Measurements from ENCODE around the gene PDP2.
A peak's percentile ranks its signal among the peaks of the same experiment; 100 is the strongest.
"Not testable (repeated sequence)": the region's sequence is repeated elsewhere in the genome, so short reads cannot be mapped to it uniquely, and the experiment has no call there.

Gene PDP2

DNA sequence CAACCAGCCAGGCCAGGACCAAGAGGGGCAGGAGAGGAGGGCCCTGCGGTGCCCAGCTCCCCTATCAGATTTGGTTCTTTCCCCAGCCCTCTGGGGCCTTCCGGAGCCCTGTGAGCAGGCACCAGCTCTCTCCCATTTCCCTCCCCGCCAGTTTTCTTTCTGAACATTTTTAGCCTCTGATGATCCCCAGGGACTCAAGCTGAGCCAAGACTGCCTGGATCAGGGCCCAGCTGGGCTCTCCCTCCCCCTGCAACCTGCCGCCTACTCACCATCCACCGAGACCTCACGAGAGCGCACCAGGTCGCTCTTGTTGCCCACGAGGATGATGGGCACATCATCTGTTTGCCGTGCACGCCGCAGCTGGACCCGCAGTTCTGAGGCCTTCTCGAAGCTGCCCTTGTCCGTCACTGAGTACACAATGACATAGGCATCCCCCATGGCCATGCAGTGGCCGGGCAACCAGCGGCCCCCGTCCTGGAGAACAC is 43.0 kb downstream of the PDP2 start:
- no peak for DNase-seq

GRCh38 chr16:66923866-66924265 is 43.6 kb downstream of the PDP2 start:
- no peak for DNase-seq

DNA sequence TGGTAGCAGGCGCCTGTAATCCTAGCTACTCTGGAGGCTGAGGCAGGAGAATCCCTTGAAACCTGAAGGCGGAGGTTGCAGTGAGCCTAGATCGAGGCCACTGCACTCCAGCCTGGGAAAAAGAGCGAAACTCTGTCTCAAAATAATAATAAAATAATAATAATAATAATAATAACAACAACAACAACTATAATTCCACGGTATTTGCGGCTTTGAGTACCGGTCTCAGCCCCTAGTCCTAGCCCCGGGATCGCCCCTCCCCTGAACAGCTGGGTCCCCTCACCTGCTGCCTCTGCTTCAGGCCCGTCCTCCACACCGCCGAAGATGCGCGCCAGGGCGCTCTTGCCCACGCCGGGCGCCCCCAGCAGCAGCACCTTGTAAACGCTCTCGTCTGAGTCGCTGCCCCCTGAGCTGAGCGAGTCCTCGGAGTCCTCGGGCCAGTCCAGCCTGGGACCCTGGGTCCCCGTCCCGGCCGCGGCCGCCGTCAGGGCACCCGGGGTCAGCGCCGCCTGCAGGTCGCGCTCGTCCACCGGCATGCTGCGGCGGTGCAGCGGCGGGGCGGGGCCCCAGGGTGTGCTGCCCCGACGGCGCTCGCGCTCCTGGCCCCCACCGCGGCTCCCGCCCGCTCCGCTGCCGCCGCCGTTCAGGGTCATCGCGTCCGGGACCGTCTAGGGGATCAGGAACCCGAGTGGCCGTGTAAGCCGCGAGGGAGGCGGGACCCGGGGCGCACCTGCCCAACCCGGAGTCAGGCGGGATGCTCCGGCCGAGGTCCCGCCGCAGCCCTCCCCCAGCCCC is 44.4 kb downstream of the PDP2 start:
- DNase-seq: no peak

DNA sequence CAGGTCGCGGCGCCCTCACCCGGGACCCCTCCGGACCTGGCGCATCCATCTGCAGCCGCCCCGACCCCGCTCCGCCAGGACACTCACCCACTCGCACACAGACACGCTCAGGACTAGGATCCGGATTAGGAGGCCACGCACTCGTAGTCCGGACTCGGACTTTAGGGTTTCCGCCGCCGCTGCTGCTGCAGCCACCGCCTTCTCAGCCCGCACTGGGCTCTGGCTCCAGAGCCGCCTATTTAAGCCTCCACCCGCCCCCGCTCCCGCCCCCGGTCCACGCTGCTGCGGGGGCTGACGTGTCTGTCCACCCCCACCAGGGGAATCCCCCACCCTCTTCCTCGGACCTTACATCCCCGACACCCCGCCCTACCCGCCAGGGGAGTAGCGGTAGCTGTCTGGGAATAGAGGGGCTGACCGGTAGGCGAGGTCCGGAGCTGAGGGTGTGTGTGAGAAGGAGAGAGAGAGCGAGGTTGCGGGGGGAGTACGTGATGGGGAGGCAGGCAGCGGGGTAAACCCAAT is 45.1 kb downstream of the PDP2 start, which contains the start of gene RRAD:
Gene RRAD (minus strand): TSS at position 214 of the 519 bp plus-strand sequence. CDS start 356 bp downstream, outside the sequence.
- DNase-seq: no peak

DNA sequence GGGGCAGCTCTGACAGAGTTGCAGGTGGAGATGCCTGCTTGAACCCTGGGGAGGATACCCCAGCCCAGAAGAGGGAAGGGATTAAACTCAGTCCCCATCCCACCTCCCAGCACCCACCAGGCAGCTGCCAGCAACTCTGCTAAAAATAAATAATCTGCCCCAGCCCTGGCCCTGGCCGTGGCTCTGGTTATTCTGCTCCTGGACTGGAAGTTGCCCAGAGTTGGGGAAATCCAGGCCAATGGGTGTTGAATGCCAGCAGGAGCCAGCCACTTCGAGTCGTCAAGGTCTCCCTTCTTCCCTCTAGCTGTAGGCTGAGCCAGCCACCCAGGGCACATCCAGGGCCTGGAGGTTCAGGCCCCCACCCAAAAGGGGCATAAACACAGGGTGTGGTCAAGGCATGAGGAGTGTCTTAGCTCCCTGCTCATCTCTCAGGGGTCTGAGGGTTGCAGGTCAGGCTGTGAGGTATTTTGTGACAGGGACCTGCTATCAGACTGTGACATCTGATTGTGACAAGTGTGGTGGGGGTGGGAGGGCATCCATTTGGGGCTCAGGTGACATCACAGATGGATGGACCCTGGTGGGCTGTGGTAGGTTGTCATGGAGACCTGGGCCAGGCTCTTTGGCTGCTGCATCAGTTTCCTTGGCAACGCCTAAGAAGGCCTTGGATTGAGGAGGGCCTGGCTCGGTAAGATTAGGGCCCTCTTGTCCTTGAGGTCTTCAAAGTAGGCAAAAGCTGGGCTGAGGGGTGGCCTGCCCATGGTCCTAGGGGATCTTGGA is 46.0 kb downstream of the PDP2 start:
- DNase-seq: no peak

DNA sequence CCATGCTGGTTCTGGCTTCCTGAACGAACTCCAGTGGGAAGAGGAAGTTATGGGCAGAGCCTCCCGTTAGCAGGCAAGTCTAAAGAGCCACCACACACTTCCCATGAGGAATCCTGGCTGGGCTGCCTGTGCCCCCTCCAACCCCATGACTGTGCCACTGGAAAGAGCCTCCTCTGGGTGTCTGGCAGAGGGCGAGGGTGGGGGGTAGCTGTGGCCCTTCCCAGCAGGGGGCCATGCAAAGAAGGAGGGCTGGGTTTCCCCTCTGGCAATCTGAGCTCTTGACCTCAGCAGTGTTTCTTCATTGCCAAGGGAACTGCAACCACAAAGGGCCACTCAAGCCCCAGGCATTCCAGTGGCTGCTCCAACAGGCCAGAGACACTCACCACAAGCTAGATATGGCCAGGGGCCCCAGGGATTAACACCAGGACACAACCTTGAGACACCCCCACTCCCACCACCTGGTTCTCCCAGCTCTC is 46.7 kb downstream of the PDP2 start:
- DNase-seq: no peak

DNA sequence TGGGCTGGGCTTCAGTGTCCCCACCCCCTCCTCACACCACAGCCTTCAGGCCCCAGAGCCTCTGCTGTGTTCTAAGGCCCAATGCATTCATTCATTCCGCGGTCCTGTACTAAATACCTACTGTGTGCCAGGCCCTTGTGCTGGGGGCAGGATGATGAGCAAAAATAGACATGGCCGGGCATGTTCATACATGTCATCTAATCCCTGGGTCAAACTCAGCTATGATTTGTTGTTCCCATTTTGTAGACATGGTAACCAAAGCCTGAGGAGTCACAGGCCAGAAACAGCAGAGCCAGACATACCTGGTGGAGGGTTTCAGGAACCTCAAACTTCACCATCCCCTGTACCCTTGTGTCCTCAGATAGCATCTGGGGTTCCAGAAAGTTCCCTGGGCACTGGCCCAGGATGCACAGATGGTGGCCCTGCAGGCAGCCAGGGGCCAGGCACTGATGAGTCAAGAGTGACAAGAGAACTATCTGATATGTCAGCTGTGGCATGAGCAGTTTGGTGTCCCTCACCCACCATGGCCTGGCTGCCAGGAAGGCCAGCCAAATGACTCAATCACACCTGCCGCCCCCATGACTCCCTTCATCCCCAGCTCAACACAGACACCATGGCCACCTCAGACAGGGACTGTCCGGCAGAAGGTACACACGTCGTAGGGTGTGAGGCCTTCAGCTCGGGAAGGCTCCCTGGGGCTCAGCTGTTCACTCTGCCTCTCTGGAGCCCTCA is 47.8 kb downstream of the PDP2 start:
- no peak for DNase-seq

GRCh38 chr16:66928702-66929388 is 48.5 kb downstream of the PDP2 start:
- DNase-seq: no peak

DNA sequence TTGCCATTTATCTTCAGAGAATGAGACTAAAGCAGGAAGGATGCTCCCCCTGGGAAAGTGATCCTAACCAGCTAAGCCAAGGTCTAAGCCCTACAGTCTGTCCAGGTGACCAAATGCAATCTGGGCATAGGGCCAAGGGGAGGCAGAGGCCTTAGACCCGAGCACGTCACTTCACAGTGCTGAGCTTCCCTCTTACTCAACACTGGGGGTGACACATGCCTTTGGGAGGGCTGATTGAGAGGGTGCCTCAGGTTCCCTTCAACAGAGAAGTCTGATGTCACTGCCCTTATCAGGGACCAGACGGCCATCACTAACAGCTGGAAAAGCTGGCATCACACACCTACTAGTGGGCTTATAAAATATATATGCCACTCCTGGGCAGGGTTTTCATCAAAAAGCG is 49.9 kb downstream of the PDP2 start:
- no peak for DNase-seq

GRCh38 chr16:66931665-66932064 is 51.4 kb downstream of the PDP2 start:
- no peak for DNase-seq

GRCh38 chr16:66932076-66932475 is 51.8 kb downstream of the PDP2 start:
- DNase-seq: no peak

GRCh38 chr16:66933776-66934137 is 53.4 kb downstream of the PDP2 start:
- no peak for DNase-seq

DNA sequence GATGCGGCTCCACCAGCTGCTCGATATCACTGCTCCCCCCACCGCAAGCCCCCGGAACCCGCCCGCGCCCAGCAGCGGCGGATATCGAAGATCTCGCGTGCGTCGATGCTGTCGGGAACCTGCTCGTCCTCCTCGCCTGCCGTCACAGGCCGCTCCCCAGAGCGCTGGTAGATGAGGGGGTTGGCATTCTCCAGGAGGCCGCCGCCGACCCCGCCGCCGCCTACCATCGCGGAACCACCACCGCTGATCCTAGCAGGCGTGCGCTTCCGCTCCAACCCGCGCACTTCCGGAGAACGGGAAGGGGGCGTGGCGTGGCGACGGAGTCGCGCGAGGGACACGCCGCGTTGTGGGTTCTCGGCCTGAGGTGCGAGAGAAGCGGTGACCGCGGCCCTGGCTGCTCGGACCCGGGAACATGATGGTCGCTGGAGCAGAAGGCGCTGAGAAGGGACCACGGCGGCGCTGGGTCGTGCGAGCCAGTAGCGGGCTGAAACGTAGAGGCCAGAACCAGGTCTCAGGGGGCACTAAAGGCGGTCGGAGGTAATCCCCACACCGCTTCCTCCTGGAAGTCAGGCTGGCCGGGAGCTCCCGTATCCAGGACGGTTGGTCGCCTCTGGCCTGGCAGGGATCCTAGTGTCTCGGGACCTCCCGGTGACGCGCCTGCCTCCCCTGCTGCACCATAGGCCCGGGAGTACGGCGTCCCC is 54.0 kb downstream of the PDP2 start, which contains the start of gene CIAO2B:
Gene CIAO2B (minus strand): TSS at position 265 of the 701 bp plus-strand sequence. CDS start 38 bp downstream, at position 227.
- DNase-seq: peak; percentile 18

DNA sequence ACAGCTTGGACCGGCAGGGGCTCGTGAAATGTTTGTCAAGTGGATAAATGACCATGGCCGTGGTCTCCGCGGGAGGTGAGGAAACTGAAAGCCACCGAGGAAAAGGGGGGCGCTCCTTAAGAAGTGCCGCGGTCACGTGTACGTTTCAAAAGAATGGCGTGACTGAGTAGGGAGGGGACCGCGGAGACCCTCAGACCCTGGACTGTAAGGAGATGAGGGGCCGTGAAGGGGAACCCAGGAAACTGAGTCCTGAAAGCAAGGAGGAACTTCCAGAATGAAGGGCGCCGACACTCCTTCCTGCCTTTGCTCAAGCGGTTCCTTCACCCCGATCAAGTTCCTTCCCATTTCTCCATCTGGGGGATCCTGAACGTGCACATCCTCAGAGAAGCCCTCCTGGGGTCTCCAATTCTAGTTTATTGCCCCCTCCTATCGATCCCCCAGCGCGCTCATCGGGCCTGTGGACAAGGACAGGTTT is 54.6 kb downstream of the PDP2 start:
- DNase-seq: not testable (repeated sequence)

- no peak for DNase-seq
These were observed 55.1 kb downstream of the PDP2 start, which contains the start of gene CES2 for GRCh38 chr16:66935314-66936011. TSS of gene CES2 (plus strand) at chr16:66935516. CDS start at chr16:66935636, 120 bp downstream.

DNA sequence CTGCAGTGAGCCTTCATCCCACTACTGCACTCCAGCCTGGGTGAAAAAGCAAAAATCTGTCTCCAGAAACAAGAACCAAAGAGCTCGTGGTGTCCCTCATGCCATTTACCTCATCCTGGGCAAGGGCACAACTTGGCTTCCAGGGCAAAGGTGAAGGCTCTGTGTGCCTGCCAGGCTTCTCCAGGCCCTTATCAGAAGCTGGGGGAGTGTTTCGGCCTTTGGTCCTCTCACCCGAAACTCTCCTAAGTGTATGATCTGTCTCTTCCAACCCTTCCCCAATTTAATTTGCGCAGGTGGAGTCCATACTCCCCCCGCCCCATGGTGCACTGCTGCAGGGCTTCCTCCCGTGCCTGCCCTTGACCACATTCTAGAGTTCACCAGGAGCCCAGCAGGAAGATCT is 56.1 kb downstream of the PDP2 start:
- no peak for DNase-seq

DNA sequence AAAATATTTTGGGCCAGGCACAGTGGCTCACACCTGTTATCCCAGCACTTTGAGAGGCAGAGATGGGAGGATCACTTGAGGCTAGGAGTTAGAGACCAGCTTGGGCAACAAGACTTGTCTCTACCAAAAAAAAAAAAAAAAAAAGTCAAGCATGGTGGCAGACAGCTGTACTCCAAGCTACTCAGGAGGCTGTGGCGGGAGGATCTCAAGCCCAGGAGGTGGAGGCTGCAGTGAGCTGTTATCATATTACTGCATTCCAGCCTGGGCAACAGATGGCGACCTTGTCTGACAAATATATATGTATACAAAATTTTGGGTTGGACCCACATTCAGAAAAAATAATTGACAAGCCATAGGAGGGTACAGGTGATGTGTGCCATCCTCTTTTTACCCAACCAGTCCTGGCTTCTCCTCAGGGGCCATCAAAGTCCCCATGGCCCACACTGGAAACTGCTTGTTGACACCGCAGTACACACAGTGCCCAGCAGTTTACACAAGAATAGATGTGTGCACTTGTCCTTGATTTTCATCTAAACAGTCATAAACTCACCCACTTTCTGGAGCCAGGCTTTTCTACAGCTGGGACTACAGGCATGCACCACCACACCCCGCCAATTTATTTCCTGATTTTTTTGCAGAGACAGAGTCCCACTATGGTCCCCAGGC is 56.7 kb downstream of the PDP2 start:
- DNase-seq: no peak

GRCh38 chr16:66937725-66938337 is 57.5 kb downstream of the PDP2 start:
- no peak for DNase-seq

DNA sequence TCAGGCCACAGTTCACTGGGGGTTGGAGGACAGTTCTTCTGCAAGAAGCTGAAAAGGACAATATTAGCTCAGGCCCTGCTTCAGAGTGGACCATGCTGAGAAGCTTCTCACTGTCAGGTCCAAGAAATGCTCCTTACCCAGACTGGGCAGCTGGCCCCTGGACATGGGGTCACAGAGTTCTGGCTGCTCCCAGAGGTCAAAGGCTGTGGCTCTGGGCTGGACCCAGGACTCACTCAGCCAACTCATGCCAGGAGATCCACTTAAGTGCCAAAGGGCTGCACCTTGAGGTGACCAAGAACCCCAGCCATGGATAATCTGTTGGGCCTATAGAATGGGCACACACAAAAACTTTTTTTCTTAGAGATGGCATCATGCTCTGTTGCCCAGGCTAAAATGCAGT is 59.1 kb downstream of the PDP2 start:
- no peak for DNase-seq

DNA sequence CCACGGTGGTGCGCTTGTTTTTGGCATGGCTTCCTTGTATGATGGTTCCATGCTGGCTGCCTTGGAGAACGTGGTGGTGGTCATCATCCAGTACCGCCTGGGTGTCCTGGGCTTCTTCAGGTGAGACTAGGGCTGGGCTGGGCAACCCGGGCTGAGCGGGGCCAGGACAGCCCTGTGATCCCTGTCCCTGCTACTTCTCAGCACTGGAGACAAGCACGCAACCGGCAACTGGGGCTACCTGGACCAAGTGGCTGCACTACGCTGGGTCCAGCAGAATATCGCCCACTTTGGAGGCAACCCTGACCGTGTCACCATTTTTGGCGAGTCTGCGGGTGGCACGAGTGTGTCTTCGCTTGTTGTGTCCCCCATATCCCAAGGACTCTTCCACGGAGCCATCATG is 59.9 kb downstream of the PDP2 start:
- DNase-seq: no peak
